Vagina (tissue), 2 donors: Measurements from ENCODE around the gene SERPINF2.

ENCODE experiments used
- CTCF ChIP-seq, 3 experiments: fragments of 450-650 bp in 2 of 3; fragments of 200-600 bp in 1 of 3; sonication (generic) in 1 of 3; IDR thresholded peaks; one replicate each; pipeline ENCODE4 v1.5.1; 2017 to 2019; ENCODE audit warnings: antibody characterized with exemption in 3 of 3, mild to moderate bottlenecking in 2 of 3, moderate library complexity in 2 of 3
- POLR2A ChIP-seq, 2 donors: fragments of 450-650 bp; IDR thresholded peaks; one replicate each; pipeline ENCODE4 v1.6.1; 2017; ENCODE audit warnings: antibody characterized with exemption in 2 of 2, mild to moderate bottlenecking in 2 of 2, moderate library complexity in 2 of 2
- POLR2AphosphoS5 ChIP-seq, 2 donors: sonication (generic); formaldehyde crosslinking; IDR thresholded peaks; one replicate each; pipeline ENCODE4 v1.9.0; 2017; ENCODE audit warnings: antibody characterized with exemption in 2 of 2, mild to moderate bottlenecking in 2 of 2, low read depth in 1 of 2; ENCODE audit not compliant: insufficient read depth in 1 of 2

- no peak for TF ChIP-seq CTCF (IDR thresholded peaks at IDR 0.05)
- TF ChIP-seq POLR2A (IDR thresholded peaks at IDR 0.05): peak in 1 of 2 donors; percentile 99
- TF ChIP-seq POLR2AphosphoS5 (IDR thresholded peaks at IDR 0.05; ENCODE audit: insufficient read depth in 1 of 2, low read depth in 1 of 2): peak; percentile 98 to 99
These were observed 26.4 kb upstream of the SERPINF2 start for GRCh38 chr17:1716076-1716911.
